Kidney glomerular epithelial cell (primary cell): Measurements from ENCODE around the gene CKB.

ENCODE experiments used
- DNase-seq: peaks from one replicate; lab custom pipeline; 2025; lab: John Stamatoyannopoulos, UW

The CKB gene

DNA sequence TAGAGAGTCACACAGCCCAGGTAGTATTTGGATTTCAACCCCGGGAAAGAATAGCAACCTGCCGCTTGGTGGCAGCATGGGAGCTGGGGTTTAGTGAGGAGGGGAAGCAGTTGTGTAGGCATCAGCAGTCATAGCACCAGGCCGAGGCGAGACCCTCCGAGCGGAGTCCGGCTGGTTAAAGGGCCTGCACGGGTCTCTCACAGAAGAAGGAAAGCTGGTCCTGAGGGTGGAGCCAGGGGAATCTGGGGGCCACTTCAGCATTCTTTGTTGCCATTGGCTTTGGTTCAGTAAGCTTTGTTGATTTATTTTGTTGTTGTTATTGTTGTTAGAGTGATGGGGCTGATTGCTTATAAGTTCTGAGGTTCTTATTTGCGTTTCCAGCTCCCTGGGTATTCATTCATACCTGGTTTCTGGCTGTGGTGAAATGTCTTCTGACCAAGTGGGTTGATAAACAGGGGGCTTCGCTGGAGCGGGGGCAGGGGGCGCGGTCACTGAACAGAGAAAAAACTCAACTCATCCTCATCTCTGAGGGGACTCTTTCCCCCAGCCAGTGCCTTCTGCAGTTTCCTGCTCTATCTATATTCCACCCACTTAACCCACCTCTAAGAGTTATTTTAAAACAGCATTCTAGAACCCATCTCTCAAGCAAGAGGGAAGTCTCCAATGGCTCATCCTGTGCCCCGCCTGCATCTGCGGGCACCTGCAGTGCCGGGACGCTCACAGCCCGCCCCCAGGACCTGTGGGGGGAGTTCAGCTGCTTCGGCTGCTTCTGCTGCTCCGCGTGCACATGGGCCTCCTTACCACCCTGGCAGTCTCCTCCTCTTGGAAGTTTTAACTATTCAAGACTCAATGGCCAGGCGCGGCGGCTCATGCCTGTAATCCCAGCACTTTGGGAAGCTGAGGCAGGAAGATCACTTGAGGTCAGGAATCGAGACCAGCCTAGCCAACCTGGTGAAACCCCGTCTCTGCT, 11.6 kb downstream of the CKB start:
- DNase-seq, result no peak

DNA sequence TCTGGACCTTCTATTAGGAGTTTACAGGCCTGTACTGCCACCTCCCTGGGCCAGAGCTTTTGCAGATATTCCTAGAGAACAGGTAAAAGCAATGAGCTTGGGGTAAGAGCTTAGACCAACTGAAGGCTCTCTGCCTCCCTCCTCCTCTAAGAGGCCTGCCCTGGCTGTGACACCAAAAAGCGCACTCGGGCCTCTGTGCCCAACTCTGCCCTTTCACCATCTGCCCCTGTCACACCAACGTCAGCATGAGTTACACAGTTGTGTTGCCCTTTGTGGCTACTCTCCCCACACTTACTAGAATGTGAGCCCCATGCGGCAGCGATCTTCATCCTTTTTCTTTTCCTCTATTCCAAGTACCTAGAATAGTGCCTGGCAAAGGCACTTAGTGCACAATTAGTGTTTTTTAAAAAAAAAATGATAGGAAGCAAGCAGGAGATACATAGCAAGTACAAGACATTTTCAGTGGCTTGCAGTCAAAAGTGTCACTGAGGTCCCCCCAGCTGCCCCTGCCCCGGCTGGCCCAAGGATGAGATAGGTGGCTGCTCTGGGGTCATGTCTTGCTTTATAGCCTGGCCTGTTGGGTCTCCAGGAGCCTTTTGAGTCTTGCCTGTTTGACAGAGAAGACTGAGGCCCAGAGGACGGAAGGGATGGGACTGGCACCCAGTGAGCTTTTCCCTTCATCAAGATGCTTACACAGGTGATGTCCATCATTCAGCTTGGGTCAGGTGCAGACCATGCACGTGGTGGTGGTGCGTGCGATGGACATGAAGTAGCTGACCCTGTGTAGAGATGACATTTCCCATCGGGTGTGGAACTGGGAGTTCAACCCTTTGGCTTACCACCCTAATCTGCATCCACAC, 12.5 kb downstream of the CKB start:
- no peak for DNase-seq

DNA sequence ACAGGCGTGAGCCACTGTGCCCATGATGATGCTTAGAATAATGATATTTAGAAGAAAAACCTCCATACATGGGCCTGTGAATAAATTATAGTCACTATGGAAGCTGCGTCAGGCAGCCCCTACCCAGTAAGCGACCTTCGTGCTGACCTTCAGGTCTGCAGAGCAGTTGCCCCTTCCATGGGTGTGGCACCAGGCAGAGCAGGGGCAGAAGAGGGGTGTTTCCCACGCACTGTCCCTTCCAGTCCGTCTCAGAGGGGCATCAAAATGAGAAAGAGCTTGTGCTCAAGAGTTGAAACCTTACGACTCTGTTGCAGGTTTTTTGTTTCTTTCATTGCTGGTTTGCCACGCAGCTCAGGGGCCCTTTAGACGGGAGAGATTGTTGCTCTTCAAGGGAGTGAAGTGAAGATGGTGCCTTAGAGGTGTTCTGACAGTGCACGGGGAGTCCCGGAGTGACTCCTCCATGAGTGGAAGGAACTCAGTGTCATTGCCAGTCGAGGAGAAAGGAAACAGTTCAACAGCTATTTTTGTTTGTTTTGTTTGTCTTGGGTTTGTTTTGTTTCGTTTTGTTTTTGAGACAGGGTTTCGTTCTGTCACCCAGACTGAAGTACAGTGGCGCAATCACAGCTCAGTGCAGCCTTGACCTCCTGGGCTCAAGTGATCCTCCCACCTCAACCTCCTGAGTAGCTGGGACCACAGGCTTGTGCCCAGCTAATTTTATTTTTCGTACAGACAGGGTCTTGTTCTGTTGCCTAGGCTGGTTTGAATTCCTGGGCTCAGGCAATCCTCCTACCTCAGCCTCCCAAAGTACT, 13.9 kb downstream of the CKB start:
- DNase-seq, result no peak

DNA sequence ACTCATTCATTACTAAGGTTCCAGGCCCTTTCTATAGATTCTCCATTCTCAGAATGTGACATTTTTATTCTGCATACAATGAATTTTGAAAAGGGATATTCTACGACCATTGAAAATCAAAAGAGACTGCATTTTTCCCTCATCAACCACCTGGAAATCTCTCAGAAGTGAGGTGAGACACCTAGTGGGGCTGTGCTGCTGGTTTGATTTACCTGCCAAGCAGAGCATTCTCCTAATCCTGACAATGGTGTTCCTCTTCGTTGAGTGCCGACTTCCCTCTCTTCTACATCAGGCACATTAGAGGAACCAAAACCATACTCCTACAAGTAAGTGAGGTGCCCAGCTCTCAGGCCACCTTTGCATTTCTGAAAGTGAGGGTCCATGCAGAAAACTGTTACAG, 14.9 kb downstream of the CKB start:
- DNase-seq, result no peak

DNA sequence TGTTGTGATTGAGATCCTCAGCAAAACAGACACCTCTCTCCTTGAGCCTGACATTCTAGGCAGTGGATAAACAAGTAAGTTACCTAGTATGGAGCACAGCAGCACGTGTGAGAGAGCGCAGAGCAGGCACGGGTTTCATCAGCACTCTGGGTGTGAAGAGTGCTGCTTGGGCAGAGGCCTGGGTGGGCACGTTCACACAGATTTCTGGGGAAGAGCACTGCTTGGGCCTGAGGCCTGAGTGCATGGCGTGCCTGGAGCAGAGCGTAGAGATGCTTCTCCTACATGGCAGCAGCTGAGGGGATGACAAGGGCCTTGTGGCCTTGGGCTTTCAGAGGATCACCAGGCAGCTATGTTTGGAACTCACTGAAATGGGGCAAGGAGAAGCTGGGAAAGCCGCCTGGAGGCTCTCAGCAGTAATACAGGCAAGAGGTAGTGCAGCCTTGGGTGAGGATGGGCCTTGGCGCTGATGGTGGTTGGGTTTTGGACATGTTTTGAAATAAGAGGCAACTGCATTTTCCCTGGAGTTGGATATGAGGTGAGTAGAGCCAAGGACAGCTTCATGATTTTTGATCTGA, 17.6 kb downstream of the CKB start:
- DNase-seq, result no peak

DNA sequence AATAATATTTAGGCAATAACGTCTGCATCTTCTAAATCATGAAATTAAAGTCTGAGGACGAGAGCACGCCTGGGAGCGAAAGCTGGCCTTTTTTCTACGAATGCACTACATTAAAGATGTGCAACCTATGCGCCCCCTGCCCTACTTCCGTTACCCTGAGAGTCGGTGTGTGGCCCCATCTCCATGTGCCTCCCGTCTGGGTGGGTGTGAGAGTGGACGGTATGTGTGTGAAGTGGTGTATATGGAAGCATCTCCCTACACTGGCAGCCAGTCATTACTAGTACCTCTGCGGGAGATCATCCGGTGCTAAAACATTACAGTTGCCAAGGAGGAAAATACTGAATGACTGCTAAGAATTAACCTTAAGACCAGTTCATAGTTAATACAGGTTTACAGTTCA, 19.3 kb downstream of the CKB start:
- DNase-seq, result no peak

DNA sequence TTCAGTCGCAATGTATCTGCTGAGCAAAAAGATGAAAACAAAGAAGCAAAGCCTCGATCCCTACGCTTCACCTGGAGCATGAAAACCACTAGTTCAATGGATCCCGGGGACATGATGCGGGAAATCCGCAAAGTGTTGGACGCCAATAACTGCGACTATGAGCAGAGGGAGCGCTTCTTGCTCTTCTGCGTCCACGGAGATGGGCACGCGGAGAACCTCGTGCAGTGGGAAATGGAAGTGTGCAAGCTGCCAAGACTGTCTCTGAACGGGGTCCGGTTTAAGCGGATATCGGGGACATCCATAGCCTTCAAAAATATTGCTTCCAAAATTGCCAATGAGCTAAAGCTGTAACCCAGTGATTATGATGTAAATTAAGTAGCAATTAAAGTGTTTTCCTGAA, 19.8 kb downstream of the CKB start:
- no peak for DNase-seq

DNA sequence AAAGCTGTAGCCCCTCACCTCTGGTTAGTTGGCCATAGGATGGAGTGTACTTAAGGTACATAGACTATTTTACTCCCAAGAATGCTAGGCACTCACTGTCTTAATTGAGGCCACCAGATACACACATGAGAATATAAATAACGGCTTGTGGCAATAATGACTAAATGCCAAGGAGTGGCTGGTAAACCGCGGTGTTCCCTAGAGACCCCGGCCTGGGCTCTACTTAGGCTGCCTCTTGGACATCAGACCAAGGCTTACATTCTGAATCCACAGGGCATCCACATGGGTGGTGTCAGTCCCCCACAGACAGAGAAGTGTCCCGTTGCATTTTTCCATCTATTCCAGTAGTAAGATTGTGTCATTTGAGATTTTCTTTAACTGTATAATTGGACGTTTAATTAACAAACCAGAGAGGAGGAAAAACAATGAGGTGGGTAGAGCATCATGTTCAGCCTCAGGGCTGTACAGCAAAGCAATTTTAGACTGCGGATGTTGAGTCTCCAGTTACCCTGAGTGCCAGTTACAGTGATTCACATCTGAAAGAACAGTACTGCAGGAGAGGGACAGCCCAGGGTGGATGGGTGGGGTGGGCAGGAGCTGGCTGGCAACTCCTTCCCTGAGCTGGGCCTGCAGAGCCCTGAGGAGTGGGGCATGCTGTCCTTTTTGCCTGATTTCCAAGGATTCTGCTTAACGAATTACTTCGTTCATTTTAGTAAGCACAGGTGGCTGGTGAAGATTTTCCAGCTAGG, 20.5 kb downstream of the CKB start:
- no peak for DNase-seq

DNA sequence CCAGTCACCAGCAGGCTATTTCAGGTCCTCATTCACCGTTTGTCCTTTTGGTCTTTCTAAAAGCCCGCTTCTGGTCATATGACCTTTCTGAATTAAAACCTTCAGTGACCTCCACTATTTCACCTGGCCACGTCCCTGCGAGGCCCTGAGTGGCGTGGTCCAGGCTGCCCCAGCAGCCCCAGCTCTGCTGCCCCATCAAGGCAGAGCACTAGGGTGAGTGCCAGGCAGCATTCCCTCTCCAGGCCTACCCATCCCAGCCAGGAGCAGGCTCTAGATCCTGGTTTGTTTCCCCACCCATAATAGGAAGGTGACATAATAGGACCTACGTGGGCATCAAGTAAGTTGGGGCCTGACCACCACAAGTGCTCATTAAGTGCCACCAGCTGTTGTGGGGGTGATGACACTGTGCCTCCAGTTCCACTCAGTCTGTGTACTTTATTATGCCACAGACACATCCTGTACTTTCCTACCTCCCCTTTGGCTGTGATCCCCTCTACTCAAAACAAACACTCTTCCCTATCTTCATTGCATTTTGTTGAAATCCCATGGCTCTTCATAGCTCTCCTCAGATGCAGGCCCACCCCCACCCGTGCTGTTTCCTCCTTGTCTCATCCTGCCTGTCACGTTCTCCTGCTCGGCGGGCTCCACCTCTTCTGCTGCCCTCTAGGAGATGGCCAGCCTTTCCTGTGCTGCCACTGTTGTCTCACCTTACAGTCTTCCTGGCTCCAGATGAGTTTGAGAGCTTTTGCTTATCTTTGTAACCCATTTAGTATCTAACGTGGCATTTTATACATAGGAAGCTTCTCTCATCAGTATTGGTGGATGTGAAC, 21.4 kb downstream of the CKB start:
- DNase-seq, result no peak

DNA sequence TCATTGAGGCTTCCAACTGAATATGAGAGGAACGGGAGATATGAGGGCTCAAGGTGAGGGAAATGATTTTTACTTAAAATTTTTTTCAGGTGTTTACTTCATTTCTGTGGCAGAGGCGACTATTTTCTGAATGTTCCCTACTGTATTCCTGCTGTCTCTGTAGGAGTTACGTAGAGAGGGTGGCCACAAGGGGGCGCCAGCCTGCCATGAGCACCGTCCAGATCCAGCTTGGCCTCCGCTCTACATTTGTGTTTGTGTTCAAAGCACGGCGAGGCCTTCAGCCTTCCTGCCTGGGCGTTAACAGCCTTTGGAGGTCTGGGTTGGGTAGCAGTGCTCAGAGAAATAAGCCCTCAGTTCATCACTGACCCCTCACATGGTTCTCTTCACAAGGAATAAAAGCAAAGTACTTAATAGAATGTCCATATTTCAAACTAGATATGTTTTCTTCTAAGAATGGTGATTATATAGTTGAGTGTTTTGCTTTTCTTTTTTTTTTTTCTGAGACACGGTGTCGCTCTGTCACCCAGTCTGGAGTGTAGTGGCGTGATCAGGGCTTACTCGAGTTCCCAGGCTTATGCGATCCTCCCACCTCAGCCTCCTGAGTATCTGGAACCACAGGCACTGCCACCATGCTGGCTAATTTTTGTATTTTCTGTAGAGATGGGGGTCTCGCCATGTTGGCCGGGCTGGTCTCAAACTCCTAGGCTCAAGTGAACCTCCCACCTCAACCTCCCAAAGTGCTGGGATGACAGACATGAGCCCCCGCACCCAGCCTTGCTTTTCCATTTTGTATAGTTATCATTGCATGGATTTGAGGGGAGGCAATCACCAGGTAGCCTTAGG, 22.3 kb downstream of the CKB start:
- peak; percentile 63 for DNase-seq

DNA sequence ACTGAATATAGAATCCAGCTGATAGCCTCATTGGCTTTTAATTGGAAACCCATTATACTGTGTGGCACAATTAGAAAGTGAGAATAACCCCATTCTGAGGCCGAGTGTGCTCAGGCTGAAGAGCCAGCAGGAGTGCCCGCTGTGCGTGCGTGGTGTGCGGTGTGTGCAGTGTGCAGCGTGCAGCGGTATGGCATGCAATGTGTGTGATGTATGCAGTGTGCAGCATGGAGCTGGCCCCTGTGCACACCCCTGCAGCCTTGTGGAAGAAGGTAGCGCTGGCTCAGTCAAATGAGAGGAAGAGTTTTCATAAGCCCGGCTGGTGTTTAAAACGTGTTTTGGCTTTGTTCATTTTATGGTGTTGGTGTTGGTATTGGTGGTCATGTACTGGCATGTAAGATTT, 22.9 kb downstream of the CKB start:
- no peak for DNase-seq

DNA sequence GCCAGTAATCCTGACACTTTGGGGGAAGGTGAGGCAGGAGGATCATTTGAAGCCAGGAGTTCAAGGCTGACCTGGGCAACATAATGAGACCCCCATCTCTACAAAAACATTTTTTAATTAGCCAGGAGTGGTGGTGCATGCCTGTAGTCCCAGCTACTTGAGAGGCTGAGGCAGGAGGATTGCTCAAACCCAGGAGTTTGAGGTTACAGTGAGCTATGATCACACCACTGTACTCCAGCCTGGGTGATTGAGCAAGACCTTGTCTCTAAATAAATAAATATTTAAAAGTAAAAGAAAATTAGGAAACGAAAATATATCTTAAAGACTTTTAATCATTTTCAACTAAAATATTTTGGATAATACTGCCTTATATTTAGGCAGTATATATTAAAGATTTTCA, 25.9 kb downstream of the CKB start:
- no peak for DNase-seq

DNA sequence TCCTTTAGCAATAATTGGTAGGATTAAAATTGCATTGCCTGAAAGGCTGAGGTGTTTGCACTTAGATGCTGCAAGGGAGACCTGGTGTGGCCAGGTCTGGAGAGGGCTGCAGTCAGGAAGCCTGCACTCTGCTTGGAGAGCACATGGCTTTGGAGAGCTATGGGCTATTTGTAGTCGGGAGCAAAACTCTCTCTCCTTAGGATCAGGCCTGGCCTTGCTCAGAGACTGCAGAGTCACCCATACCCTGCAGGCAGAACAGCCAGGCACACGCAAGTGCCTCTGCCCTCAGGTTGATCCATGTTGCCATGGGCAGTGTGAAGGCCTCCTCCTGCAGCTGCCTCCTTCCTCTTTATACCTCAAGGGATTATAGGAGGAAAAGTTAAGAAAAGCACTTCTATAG, 26.8 kb downstream of the CKB start:
- no peak for DNase-seq

DNA sequence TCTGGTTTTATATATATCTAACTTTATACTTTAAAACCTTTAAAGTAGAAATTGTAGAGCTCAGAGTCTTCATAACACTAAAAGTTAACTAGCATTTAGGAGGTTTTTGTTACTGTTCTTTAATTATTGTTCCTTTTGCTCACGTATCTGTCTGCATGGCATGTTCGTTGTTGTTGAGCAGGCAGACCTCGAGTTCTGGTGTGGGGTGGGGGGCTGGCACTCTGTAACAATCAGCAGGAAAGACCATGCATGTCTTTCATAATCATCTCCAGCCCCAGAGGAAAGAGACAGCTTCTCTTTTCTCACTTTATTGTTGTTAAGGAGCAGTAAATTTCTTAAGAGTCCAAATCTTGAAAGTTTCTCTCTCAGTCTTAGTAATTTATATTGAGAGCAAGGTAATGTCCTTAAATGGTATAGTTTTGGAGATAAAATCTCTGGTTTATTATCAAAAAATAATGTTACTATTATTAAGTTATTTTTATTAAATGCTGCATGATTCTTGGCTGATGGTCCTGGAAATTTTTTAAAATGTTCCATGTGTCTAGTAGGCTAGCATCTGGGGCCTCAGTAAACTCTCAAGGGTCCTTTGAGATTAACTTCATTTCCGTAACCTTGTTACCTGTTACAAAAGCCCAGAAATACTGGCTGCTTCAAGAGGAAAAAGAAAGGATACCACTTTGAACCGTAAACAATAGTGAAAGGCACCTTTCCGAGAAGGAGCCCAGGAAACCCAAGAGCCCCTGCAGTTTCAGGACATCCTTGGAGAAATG, 30.3 kb downstream of the CKB start:
- no peak for DNase-seq

DNA sequence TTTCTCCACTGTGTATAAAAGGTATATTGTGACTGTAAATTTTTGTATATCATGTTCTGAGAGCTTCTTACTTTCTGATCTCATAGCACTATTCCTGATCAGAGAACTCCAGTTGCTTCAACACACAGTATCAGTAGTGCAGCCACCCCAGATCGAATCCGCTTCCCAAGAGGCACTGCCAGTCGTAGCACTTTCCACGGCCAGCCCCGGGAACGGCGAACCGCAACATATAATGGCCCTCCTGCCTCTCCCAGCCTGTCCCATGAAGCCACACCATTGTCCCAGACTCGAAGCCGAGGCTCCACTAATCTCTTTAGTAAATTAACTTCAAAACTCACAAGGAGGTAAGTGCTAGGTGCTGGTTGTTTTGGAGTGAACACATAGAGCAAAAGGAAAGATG, 30.9 kb downstream of the CKB start:
- DNase-seq, result no peak

DNA sequence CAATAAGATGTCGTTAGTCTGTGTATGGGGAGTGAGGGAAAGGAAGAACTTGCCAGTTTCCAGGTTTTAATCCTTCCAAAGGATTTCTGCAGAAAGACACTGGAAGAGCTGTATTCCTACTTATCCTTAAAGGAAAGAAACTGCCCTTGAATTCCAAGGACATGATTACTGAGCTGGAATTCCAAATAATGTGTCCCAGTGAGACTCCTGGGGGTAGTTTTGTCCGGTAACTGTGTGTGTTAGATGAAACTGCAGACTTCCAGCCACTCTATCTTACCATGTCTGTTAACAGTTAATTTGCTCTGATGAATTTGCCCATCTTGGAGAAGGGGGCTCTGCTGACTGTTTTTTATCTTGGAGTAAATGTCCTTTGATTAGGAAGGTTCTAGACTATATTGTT, 33.0 kb downstream of the CKB start:
- no peak for DNase-seq

DNA sequence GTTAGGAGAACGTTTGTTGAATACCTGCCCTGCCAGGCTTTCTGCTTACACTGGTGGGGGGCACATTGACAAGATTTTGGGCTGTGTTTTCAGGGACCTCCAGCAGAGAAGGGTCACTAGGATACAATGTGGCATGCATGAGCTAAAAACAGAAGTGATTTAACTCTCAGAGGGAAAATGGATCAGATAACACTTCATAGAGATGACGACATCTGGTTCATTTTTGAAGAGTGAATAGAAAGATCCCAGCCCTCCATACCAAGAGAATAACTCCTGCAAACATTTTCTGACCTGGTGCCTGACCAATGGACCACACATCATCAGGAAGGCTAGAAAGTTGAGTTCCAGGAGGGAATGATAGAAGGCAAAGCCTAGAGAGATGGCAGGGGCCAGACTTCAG, 33.7 kb downstream of the CKB start:
- DNase-seq, result no peak

DNA sequence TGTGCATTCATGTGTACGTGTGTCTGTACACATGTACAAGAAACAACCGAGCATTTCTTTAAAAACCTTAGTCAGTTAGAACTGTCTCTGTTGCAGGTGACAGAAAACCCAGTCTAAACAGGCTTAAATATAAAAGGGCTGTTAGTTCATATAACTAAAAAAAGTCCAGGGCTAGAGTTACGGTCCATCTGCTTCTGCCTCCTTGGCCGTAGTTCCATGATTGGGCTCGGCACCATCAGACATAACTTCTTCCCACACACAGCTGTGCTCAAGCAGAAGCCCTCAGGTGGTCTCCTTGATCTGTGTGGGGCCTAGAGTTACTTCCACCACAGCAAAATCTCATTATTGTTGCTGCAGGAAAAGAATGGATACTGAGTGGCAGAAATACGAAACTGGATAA, 34.6 kb downstream of the CKB start:
- no peak for DNase-seq

DNA sequence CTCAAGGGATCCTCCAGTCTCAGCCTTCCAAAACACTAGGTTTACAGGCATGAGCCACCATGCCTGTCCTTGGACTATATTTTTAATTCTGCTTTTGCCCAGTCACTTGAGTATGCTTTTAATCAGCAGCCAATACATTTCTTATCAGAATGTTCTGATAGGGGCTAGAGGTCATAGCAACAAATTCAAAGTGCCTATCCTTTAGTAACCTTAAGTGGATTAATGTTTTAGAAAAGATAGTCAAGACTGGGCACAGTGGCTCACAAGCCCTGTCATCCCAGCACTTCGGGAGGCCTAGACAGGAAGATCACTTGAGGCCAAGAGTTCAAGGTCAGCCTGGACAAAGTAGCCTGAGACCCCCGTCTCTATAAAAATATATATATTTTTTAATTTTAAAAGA, 37.1 kb downstream of the CKB start:
- DNase-seq, result no peak
